HG02970 (cell line): ENCODE data around the gene BPNT1.
A peak's percentile ranks its signal among the peaks of the same experiment; 100 is the strongest.

Experiments
- ATAC-seq: cut with Tn5 transposase; IDR thresholded peaks from one replicate; pipeline ENCODE4 v1.9.1; 2021; ENCODE audit warnings: mild to moderate bottlenecking, moderate library complexity, moderate number of reproducible peaks; ENCODE audit not compliant: unreplicated experiment, low FRiP score

The BPNT1 gene

GRCh38 chr1:220013497-220013896 lies 76.1 kb downstream of the BPNT1 start:
- peak; percentile 72 for ATAC-seq

- no peak for ATAC-seq
Observed at GRCh38 chr1:220012259-220012658, 77.3 kb downstream of the BPNT1 start.

- ATAC-seq, result no peak
Observed at GRCh38 chr1:220011620-220012019, 78.0 kb downstream of the BPNT1 start.
